GM03348 (cell line): ENCODE measurements around the gene PIK3C2G.
"Not testable (repeated sequence)": the region's sequence is repeated elsewhere in the genome, so short reads cannot be mapped to it uniquely, and the experiment has no call there.

Experiments
- DNase-seq: peaks from one replicate; pipeline ENCODE4 v3.0.0; 2012; ENCODE audit warnings: low spot score

The PIK3C2G gene, protein sequence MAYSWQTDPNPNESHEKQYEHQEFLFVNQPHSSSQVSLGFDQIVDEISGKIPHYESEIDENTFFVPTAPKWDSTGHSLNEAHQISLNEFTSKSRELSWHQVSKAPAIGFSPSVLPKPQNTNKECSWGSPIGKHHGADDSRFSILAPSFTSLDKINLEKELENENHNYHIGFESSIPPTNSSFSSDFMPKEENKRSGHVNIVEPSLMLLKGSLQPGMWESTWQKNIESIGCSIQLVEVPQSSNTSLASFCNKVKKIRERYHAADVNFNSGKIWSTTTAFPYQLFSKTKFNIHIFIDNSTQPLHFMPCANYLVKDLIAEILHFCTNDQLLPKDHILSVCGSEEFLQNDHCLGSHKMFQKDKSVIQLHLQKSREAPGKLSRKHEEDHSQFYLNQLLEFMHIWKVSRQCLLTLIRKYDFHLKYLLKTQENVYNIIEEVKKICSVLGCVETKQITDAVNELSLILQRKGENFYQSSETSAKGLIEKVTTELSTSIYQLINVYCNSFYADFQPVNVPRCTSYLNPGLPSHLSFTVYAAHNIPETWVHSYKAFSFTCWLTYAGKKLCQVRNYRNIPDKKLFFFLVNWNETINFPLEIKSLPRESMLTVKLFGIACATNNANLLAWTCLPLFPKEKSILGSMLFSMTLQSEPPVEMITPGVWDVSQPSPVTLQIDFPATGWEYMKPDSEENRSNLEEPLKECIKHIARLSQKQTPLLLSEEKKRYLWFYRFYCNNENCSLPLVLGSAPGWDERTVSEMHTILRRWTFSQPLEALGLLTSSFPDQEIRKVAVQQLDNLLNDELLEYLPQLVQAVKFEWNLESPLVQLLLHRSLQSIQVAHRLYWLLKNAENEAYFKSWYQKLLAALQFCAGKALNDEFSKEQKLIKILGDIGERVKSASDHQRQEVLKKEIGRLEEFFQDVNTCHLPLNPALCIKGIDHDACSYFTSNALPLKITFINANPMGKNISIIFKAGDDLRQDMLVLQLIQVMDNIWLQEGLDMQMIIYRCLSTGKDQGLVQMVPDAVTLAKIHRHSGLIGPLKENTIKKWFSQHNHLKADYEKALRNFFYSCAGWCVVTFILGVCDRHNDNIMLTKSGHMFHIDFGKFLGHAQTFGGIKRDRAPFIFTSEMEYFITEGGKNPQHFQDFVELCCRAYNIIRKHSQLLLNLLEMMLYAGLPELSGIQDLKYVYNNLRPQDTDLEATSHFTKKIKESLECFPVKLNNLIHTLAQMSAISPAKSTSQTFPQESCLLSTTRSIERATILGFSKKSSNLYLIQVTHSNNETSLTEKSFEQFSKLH (N-terminal part only)

DNA sequence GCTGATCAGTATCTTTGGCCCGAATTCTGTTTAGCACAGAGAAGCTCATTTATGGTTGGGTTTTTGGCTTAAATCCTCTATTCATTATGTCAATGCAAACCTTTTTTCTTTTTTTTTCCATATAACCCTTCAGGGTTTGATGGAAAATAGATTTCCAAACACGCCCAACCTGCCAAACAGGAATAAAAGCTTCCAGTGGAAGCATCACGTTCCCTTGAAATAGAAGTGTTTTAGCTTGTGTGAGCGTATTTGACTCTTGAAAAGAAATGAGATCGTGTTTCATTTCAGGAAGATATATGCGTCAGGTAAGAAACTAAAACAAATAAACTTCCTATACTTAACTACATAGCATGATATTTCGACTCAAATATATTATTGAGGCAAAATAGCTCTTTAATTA is at the start of gene PIK3C2G:
Gene PIK3C2G (plus strand): TSS at position 246 of the 400 bp plus-strand sequence. CDS start 20,564 bp downstream, outside the sequence.
- no peak for DNase-seq

GRCh38 chr12:18217966-18218365 is 43.4 kb upstream of the PIK3C2G start:
- peak; percentile 29 for DNase-seq

DNA sequence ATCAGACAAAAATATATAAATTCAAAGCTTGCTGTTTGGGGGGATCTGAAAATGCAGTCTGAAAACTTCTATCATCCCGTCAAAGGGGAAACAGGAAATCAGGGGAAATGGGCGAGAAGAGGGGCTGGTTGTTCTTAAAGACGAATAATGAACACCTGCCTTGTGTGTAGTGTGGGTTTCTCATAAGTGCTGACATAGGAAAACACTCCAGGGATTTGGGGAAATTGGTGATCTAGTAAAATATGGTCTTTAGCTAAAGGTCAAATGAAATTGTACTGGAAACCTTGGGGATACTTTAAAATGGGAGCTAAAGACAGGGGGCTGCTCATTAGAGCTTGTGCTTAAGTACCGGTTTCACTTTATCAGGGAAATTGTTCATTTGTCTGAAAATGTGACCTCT is 39.6 kb upstream of the PIK3C2G start:
- DNase-seq, result no peak

DNA sequence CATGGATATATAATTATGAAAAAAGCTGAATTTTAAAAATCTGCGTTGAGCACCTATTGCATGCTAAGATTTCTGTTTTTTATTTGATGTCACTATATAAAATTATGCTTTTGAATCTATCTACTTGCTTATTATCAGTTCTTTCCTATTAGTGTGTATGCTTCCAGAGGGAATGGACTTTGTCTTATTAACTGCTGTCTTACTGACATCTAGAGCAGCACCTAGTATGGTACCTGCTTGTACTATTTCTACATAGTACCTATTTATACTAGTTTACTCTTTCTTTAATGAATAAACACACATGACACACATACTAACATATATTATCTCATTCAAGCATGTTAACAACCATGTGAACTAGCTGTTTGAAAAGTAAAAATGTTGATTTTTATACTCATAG is 38.6 kb upstream of the PIK3C2G start:
- DNase-seq, result no peak

DNA sequence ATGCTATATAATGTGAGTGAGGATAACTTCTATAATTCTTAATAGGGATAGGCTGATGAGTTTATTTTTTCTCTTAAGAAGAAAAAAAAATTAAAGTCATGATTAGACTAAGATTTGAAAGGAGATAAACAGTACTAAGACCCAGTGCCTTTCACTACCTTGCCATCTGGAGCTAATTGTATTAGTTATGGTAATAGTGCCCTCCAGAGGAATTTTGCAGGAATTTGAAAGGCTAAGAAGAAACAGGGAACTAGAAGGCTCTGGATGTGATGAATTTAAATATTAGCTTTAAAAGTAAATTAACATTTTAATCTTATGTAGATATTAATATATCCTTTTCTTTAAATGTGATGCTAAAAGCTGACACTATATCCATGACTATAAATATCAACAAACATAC is 36.6 kb upstream of the PIK3C2G start:
- DNase-seq, result peak; percentile 50

- no peak for DNase-seq
These were observed 21.8 kb upstream of the PIK3C2G start for GRCh38 chr12:18239526-18239925.

GRCh38 chr12:18242380-18243089 is 18.8 kb upstream of the PIK3C2G start:
- DNase-seq, result no peak

GRCh38 chr12:18243238-18243637 is 18.1 kb upstream of the PIK3C2G start:
- no peak for DNase-seq

DNA sequence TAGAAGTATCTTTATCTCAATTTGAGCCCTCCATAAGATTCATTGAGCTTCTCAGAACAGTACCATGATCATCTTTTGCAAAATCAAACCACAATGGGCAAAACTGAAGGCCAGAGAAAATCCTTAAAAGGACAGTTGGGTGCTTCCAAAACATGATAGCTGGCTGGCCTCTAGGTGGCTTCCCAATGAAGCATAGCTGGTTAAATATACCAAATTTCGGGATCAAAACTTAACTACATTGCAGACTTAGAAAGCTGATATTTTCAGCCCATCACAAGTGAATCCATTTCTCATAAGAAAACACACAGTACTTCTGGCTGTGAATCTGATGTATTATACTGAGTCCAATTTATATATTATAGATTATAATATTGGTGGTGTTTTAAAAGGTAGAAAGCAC is 15.3 kb upstream of the PIK3C2G start:
- DNase-seq, result no peak

- DNase-seq, result peak; percentile 65
These were observed 10.9 kb upstream of the PIK3C2G start for GRCh38 chr12:18250313-18250916.

GRCh38 chr12:18254081-18254480 is 7.2 kb upstream of the PIK3C2G start:
- DNase-seq, result no peak

GRCh38 chr12:18255004-18255403 is 6.3 kb upstream of the PIK3C2G start:
- not testable (repeated sequence) for DNase-seq

DNA sequence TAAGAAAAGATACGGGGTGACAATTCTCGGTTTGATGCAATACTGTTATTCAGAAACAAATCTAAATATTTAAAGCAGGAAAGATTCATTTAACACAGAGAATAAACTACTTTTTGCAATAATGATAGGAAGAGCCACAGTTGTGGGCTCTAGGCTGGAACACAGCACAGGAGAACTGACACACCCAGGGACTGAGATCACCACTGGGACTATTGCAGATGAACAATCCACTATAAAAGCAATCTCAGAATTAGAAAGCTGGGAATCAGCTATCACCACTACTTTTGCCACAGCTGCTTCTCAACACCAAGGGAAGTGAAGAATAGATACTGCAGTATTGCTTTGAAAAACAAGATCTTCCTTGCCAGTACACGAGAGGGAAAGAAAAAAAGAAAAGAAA is 4.1 kb upstream of the PIK3C2G start:
- DNase-seq, result no peak

DNA sequence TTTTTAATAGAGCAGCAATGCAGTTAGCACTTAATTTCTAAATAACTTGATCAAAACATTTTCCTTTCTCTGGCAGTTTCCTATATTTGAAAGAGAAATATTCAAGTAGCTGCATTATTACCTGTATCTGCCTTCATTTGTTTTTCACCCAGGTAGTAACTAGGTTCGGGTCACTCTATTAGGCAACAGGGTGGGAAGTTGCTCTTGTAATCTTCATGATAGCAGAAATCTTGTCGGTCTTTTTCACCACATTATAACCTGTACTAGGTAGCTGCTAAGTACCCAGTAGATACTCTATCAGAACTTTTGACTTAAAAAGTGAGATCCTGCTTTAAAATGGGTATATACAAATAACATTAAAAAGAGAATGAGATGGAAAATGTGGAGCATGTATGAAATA is 2.4 kb upstream of the PIK3C2G start:
- DNase-seq, result no peak

GRCh38 chr12:18259906-18260682 is 1.2 kb upstream of the PIK3C2G start:
- DNase-seq, result no peak

GRCh38 chr12:18261906-18262305 is 588 bp downstream of the PIK3C2G start:
- no peak for DNase-seq

- DNase-seq, result no peak
These were observed 1.2 kb downstream of the PIK3C2G start for GRCh38 chr12:18262514-18262913.

GRCh38 chr12:18264581-18265075 is 3.3 kb downstream of the PIK3C2G start:
- no peak for DNase-seq

GRCh38 chr12:18267427-18268099 is 6.2 kb downstream of the PIK3C2G start:
- DNase-seq, result no peak
